Adrenal gland (tissue), 5 donors: ENCODE measurements around the gene NPAP1.

Experiments used
- POLR2A ChIP-seq, 2 donors: fragments of 450-650 bp; IDR thresholded peaks; one replicate each; pipeline ENCODE4 v1.6.1; 2017; ENCODE audit warnings: antibody characterized with exemption in 2 of 2, mild to moderate bottlenecking in 2 of 2, moderate library complexity in 1 of 2
- TF ChIP-seq, protein P1 (sequence below), 6 experiments: fragments of 450-650 bp in 4 of 6; fragments of 200-600 bp in 2 of 6; sonication (generic) in 1 of 6; IDR thresholded peaks; 1 replicate in 5 of 6; 2 replicates in 1 of 6; pipeline versions ENCODE4 v1.5.1 to v1.8.0; 2016 to 2021; ENCODE audit warnings: antibody characterized with exemption in 6 of 6, mild to moderate bottlenecking in 2 of 6, moderate library complexity in 1 of 6
- donor health status: DM: no; HTN: no; CAD: no.

DNA sequence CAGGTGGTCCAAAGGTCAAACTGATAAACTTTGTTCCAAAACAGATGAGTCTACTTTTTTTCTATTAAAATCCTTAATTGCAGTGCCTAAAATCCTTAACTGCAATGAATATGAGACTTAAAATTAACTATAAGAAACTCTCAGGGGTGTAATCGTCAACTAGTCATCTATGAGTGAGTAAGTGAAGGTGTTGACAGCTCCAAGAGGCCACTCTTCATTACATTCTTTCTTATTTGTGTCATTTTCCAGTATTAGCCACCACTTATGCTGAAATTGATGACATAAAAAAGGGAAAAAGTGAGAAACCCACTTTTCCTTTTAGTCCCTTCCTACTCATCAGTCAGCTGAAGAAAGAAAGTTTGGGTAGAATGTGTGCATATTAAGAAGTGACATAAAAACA is 12.6 kb upstream of the NPAP1 start:
- TF ChIP-seq, protein P1, sequence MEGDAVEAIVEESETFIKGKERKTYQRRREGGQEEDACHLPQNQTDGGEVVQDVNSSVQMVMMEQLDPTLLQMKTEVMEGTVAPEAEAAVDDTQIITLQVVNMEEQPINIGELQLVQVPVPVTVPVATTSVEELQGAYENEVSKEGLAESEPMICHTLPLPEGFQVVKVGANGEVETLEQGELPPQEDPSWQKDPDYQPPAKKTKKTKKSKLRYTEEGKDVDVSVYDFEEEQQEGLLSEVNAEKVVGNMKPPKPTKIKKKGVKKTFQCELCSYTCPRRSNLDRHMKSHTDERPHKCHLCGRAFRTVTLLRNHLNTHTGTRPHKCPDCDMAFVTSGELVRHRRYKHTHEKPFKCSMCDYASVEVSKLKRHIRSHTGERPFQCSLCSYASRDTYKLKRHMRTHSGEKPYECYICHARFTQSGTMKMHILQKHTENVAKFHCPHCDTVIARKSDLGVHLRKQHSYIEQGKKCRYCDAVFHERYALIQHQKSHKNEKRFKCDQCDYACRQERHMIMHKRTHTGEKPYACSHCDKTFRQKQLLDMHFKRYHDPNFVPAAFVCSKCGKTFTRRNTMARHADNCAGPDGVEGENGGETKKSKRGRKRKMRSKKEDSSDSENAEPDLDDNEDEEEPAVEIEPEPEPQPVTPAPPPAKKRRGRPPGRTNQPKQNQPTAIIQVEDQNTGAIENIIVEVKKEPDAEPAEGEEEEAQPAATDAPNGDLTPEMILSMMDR (IDR thresholded peaks at IDR 0.05): no peak
- TF ChIP-seq POLR2A (IDR thresholded peaks at IDR 0.05): no peak
